DMS53 (cell line): ENCODE results near the gene HAUS3.

Experiments used
- DNase-seq: peaks from one replicate; lab custom pipeline; 2025; lab: John Stamatoyannopoulos, UW

HAUS3 gene

DNA sequence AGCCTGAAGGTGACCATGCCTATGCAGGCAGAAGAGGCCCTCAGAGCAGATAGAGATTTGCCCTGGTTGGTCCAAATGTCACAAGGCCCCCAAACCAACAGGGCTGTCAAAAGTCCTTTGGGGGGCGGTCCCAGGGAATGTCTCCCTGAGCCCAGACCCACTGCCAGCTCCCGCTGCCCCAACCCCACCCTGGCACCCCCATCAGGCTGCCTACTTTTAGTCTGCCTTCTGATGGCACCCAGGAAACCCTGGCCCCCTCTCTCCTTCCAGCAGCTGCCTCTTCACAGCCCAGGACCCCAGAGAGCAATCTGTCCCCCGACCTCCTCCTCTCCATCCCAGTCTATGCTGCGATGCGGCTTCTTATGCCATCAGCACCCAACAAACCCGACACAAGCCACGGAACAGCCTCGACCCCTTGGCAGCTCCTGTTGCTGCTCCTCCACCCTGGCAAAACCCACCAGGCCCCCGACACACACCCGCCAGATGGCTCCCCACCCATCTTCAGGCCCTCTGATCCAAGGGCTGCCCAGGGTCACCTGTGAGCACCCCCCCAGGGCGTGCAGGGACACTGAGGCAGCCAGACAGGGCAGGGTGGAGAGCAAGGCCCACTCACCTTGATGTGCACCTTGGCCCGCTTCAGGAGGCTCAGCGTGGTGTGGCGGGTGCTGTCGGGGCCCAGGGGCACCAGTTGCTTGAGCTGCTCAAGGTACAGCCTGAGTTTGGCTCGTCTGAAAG, 10.0 kb upstream of the HAUS3 start:
- DNase-seq, result no peak

DNA sequence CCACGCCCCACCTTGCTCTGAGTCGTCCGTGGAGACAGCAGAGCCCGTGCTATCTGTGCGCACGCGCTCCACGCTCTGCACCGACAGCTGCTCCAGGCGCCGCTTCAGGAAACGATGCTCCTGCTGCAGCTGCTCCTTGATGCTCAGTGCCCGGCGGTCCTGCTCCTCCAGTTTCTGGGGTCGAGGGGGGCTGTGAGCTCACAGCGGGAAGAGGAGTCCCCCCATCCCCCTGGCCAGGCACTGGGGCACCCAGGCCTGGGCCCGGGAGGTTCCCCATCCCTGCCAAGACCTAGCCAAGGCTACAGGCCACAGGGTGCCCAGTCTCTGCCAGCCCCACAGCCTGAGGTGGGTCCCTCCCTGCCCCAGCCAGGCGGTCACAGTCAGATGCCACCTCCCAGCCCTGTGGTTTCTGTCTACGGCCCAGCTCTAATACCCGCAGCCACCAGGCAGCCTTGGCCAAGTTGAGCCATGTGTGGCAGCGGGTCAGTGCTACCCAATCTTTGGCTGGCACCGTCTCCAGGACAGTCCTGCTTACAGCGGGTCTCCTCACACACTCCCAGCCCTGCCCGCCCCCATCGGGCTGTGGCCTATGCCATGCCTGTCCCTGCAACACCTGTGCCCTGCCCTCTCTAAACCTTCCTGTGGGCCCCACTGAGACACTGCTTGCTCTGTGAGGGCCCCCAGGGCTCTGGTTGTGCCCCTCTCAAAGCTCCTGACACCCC, 9.3 kb upstream of the HAUS3 start:
- no peak for DNase-seq

DNA sequence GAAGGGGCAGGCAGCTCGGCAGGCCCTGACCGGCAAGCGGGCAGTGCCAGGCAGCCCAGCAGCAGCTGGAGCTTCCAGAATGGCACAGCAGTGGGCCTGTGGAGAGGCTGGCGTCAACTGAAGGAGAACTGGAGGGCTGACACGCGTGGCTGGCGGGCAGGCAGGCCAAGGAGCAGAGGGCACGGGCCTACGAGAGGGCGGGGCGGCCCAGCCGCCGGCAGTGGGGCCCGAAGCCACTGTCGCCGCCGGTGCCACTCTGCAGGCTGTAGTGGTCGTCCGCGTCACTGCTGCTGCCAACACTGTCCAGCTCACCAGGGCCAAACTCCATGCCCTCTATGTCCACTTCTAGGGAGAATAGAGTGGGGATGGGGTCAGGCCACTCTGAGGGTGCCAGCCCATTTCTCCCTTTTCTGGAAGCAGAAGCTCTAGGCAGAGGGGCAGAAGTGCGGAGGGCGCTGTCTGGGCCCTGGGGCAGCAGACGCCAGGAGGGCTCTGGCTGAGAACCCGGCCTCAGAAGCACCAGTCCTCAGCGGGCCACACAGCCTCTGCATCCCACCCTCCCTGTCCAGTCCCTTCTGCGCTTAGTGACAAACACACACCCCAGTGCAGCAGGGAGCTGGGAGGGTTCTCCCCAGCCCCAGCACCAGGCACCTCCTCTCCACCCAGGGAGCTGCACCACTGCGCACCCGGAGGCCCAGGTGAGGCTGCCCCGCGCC, 8.6 kb upstream of the HAUS3 start:
- no peak for DNase-seq

DNA sequence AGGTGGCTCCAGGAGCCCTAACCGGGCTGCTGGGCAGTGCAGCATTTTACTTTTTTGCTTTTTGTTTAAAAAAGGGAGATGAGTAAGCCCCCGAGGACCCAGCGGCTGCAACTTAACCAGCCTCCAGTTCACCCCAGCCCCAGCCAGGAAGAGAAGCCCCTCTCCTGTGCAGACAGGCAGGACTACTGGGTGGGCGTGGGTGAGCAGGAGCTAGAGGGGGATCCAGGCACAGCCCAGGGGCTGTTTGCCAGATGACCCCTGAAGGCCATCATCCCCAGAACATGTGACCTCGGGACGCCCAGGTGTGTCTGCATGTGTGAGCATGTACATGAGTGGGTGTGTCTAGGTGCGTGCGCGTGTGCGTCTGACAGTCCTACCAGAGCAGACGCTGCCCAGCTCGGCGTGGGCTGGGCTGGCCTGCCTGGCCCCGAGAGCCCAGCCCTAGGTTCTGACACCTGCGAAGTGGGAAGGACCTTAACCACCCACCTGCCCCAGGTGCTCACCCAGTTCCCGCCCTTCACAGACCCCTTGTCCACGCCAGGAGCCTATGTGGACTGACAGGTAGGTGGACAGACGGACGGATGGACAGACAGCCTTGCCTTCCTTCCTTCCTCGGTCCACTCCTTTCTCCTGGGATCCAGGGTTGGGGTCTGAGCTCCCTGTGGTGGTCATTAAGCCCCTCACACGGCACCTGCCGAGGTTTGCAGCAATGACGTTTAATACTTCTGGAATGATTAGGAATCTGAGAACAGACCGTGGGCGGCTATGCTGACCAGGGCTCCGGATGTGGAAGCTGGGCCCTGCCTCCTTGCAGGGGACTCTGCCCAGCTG, 7.8 kb upstream of the HAUS3 start:
- no peak for DNase-seq

DNA sequence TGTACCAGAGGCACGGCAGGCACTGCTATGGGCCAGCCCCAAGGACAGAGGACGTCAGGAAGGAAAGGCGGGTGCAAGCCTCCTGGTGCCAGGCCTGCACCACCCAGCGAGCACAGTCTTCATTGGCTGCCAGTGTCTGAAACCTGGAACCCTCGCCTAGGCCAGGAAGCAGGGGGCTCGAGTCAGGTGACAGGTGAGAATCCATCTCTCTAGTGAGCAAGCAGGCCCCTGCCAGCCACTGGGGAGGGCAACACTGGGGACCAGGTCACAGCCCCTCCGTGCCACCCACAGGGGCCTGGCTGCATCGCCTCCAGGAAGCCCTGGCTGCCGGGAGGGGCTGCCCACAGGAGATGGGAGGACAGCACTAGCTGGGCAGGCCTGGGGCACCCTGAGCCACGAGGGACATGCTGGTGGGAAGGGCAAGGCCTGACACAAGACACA, 6.9 kb upstream of the HAUS3 start:
- DNase-seq, result no peak

DNA sequence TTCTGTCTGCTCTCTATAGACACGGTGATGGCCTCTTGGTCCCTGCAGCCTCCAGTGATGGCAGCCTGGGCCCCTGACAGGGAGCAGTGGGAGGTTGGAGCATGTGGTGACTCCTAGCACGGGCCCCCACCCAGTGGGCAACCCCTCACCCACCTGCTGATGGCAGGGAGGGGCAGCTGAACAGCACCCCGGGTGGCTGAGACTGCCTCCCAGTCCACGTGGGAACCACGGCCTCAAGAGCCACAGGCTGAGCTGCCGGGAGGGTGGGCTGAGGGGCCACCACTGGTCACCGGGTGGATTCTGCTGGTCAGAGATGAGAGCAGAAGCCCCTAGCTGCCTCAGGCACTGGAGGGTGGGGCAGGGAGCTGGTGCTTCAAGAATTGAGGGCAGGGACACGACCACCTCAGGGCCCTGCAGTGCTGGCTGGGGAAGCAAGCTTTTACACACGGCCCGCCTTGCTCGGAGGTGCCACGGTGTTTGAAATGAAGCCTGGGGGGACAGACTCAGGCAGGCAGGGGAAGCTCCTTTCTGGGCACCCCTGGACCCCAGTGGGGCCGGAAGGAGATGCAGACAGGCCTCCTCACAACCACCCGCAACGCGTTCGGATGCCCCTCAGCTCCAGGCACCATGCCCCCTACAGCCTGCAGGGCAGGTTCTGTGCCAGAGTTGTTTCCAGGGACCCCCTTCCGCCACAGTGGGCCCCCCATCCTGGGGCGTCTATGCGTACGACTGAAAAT, 6.3 kb upstream of the HAUS3 start:
- no peak for DNase-seq

DNA sequence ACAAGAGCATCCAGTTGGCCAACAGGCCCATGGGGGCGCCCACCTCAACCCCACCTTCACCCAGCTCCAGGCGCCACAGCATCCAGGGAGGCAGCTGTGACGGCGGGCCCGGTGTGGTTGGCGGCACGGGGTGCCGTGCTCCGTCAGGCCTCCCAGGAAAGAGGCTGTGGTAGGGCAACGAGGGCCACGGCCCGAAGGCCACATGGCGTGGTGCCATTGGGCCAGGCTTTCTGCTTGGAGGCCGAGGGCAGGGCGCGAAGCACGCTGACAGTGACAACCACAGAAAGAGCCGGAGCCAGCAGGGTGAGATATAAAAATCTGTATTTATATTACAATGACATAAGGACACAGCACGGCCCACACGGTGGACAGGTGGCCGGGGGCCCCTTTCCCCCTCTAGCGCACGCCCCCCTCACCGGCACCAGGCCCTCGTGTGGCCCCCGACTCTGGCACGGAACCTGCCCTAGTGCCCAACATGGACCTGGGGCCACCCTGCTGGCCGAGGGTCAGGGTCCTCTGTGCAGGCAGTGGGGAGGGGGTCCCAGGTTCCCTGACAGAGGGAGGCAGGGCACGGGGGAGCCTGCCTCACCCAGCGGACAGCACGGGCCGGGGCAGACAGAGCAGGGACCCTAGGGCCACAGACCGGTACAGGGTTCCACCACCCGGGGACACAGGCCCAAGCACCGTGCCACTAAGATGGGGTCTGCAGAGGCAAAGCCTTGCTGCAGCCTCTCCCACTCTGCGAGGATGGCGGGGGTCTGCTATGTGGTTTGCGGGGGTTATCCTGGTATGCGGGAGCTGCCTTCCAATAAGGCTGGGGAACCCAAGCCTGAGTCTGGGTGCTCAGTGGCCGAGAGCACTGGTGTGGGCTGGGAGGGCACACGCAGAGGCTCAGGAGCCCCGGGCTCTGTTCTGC, 5.5 kb upstream of the HAUS3 start:
- no peak for DNase-seq

DNA sequence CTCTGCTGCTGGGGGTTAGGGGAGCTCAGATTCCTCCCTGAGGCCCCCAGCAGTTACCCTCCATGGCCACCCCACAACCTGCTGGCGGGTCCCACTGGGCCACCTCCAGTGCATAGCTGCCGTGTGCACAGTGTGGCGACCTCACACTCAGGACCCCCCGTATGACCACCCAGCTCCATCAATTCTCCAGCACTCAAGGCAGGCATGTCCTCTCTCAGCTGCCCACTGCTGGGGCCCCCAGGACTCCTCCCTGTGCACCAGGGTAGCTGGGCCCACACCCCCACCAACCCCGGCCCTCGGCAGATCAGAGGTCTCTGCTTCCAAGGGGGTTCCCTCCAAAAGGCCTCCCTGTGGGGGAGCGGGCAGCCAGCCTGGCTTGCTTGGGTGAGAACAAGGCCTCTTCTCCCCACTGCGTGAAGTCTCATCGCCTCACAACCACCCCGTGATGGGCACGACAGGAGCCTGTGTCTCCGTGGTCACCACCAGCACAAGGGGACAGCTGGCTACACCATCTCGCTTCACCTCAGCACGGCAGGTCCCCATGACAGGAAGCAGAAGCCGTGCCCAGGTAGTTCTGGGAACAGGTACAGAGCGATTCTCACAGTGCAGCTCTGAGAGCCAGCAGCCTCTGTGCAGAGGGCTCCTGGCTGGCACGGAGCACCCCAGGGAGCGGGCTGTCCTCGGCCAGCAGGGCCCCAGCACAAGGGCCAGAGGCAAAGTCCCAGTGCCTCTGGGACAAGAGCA, 4.6 kb upstream of the HAUS3 start:
- DNase-seq, result no peak

DNA sequence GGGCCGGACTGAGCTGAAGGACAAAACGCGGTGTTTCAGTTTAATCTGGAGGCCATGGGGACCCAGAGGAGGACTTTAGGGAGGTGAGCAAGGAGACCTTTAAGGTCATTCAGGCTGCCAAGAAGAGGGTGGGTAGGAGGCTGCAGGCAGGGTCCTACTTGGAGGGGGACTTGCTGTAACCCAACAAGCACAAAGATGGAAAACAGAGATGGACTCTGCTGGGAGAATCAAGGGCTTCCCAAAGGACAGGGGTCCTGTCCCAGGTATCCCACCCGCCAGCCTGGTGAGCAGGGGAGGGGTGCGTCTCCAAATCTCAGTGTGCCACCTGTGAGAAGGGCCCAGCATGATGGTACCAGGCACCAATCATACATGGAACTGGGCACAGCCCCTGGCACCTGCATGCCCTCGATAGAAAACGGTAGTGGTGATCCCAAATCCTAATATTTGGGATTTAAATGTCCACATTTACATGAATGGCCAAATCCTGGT, 3.9 kb upstream of the HAUS3 start:
- DNase-seq, result no peak

DNA sequence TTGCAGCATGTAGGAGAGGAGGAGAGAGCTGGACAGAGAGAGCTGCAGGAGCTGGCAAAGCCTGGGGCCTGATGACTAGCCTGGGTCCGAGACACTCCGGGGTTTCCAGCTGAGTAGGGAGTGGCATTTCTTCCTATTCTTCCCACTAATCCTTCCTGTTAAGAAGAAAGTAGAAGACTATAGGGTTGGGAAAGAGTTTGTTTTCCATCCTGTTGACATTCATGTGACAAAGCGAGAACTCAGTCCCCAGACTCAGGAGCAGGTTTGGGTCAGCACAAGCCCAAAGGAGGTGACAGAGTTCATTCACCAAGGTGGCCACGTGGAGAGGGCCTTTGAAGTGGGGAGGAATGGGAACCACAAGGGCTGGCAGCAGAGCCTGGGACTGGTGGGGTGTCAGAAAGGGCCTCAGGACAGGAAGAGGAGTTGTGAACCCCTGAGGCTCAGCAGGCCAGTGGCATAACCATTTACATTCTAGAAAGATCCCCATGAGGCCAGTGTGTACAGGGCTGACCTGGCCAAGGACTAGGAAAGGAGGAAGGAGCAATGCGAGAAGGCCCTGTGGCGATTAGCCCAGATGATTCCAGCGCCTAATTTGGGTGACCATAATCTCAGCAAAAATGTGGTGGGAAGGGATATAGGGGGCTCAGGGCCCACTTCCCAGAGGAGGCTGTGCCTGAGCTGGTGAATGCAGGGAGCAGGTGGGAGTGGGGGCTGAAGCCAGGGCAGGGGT, 3.3 kb upstream of the HAUS3 start:
- no peak for DNase-seq

DNA sequence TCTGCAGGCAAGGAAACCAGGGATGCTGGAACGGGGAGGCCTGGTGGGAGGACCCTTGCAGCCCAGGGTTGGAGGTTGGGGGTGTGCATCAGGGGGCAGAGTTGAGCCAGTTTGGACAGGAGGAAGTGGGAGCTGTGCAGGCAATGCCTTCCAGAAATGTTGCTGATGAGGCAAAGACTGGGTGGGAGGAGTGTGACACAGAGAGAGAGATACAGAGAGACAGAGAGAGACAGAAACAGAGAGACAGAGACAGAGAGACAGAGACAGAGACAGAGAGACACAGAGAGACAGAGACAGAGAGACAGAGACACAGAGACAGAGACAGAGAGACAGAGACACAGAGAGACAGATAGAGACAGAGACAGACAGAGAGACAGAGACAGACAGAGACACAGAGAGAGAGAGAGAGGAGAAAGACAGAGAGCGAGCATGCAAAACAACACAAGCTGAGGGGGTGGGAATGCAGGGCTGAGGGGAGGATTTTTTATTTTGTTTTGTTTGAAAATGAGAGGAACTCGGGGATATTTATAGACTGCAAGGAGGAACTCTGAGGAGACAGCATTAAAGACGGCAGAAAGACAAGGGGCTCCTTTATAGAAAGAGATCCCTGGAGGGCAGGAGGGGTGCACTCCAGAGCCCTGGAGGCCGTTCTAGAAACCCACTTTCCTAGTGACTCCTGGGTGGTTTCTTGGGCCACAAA, 1.9 kb upstream of the HAUS3 start:
- DNase-seq, result peak; percentile 52

DNA sequence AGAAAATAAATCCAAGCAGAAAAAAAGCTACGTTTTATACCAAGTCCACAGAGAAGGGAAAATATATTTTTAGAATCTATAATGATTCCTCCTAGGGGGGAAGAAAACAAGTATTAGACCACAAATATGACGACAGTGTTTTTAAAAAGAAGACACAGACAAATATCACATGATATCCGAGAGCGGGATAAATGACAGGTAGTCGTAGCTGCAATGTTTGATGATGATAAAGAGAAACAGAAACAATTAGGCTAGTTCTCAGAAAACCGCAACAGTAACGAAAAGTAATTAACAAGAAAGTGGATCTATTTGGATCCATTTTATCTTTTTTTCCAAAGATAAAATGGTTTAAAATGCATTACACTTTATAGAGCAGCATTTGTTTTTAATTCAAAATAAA, 918 bp downstream of the HAUS3 start:
- DNase-seq, result peak; percentile 48

DNA sequence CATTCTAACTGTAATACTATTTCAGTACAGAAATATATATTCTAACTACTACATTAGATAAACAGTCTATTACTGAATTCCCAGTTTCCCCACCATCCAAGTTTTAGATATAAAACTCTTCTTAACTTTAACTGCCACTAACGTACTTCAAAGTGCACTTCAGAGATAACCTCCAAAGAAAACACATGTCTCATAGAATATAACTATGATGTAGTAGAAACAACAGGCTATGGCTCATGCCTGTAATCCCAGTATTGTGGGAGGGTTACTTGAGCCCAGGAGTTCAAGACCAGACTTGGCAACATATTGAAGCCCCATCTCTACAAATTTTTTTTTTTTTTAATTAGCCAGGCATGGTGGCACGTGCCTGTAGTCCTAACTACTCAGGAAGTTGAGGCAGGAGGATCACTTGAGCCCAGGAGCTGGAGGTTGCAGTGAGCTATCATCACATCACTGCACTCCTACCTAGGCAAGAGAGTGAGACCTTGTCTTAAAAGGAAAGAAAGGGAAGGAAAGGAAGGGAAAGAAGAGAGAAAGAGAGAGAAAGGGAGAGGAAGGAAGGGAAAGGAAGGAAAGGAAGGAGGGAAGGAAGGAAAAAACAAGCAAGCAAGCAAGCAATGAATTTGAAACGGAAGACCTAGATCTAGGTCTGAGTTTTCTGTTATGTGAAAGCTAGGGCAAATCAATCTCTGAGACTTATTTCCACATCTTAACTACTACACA, 4.8 kb downstream of the HAUS3 start:
- no peak for DNase-seq

DNA sequence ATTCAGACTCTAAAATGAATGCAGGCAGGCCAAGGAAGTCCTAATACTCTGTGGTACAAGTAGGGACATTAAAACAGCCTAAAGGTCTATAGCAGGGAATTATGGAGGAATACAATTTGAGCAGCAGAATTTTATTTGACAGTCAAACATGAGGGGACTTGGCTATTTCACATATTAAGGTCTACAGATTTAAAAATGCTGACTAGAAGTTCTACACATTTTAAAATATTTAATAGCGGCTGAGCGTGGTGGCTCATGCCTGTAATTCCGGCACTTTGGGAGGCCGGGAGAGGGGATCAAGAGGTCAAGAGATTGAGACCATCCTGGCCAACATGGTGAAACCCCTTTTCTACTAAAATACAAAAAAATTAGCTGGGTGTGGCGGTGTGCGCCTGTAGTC, 10.8 kb downstream of the HAUS3 start:
- DNase-seq, result no peak

DNA sequence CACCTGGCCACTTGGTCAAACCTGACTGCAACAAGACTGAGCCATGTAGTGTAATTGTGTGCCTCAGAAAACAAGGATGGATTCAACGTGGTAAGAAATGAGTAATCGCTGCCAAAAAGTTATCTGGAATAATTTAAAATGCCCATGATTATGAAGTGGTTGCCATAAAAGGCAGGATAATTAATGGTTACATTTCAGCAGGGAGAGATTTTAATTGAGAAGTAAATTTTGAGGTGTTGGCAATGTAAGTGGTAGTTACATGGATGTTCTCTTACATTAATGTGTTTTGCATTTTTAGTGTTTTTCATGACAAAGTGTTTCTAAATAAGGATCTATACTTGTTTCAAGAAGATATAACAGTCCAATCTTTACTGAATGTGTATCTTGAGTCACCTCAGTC, 15.7 kb downstream of the HAUS3 start:
- DNase-seq, result no peak

DNA sequence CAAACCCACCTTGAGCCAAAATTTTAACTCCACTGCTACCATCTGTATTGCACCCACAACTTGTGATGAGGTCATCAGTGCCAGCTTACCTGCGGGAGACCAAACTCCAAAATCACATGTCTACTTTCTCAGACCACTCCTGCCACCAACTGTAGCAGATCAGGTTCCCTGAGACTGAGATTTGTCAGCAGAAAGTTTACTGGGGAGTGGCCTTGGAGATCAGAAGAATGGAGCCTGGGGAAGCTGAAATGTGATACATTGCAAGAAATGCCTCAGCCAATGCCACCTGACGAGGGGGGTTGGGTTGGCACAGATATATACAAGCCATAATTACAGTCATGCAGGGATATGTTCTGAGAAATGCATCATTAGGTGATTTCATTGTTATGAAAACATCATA, 19.1 kb downstream of the HAUS3 start:
- peak; percentile 52 for DNase-seq

DNA sequence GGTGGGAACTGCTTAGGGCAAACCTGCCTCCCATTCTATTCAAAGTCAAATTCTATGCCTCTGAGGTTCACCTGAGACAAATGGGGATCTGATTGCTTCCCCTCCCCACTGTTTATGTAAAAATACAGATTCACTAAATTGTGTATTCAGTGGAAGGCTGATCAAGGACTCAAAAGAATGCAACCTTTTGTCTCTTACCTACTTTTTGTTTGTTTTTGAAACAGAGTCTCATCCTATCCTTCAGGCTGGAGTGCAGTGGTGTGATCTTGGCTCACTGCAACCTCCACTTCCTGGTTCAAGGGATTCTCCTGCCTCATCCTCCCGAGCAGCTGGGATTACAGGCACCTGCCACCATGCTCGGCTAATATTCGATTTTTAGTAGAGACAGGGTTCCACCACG, 20.5 kb downstream of the HAUS3 start:
- peak; percentile 44 for DNase-seq
